BJ (cell line): ENCODE results near the gene AFF3. TPM values are rescaled to one million over a fixed set of nuclear protein-coding genes. Genes with fewer than 3 reads are reported as not detected.

ENCODE experiments used
- CTCF ChIA-PET: fragments of 350-600 bp; formaldehyde crosslinking; extraction: SDS; loops from one replicate; lab custom pipeline; 2021; ENCODE audit warnings: antibody characterized with exemption, inconsistent platforms; lab: Yijun Ruan, JAX
- POLR2A ChIA-PET: fragments of 300-600 bp; sonication (Branson Sonifier 250); formaldehyde crosslinking; extraction: SDS; loops from one replicate; lab custom pipeline; 2021; ENCODE audit warnings: antibody characterized with exemption; lab: Charles Lee
- DNase-seq: peaks from one replicate; pipeline ENCODE4 v3.0.0-alpha.2; 2011; ENCODE audit warnings: low read depth
- H3K27me3 ChIP-seq: 2 replicates; pipeline ENCODE4 v1.6.0; 2011; ENCODE audit warnings: low read length; ENCODE audit not compliant: control insufficient read depth, insufficient read depth
- H3K36me3 ChIP-seq: 2 replicates; pipeline ENCODE4 v1.5.1; 2011; ENCODE audit warnings: low read length; ENCODE audit not compliant: control insufficient read depth, insufficient read depth
- H3K4me3 ChIP-seq: 2 replicates; pipeline ENCODE4 v1.5.1; 2011; ENCODE audit warnings: low read depth, mild to moderate bottlenecking, control low read depth, low read length
- CTCF ChIP-seq: IDR thresholded peaks from 2 replicates; pipeline ENCODE4 v1.5.1; 2011; ENCODE audit warnings: low read depth, mild to moderate bottlenecking, control low read depth, inconsistent platforms, low read length, moderate library complexity; ENCODE audit not compliant: insufficient read depth
- polyA plus RNA-seq: library from polyadenylated mRNA; depleted of rRNA; stranded (reverse); fragments of >200 nt; gene quantifications from 2 replicates; pipeline ENCODE4 v1.2.3, GENCODE V29; 2011

Gene AFF3
- polyA plus RNA-seq, 1 experiment = 11.5 TPM

GRCh38 chr2:99571954-99572353 lies 570.4 kb downstream of the AFF3 start:
- Histone ChIP-seq H3K27me3 (no peaks in the 10 kb centered on the region), H3K4me3 (no peak overlapping the region), H3K36me3 (no peaks in the 10 kb centered on the region)
- POLR2A ChIA-PET = interaction anchor here (0.6 to 0.8 kb wide), 2 partner anchors 18 to 247 kb away, joined by 15 read pairs; no protein-coding TSS in a partner anchor
- no peak for TF ChIP-seq CTCF
- CTCF ChIA-PET = interaction anchor here (1.0 to 1.9 kb wide), 5 partner anchors 12 to 807 kb away, joined by 3 to 9 read pairs (median 4); no protein-coding TSS in a partner anchor
- DNase-seq = peak; percentile 25

GRCh38 chr2:99571533-99571932 lies 570.9 kb downstream of the AFF3 start:
- H3K4me3 ChIP-seq = no peak overlapping the region
- H3K27me3 ChIP-seq = no peaks in the 10 kb centered on the region
- ChIA-PET CTCF (interaction anchor here (1.0 to 1.1 kb wide), 2 partner anchors 12 to 95 kb away, joined by 3 to 4 read pairs; no protein-coding TSS in a partner anchor), POLR2A (interaction anchor here (0.6 to 0.8 kb wide), 2 partner anchors 17 to 248 kb away, joined by 15 read pairs; no protein-coding TSS in a partner anchor)
- no peak for TF ChIP-seq CTCF
- no peak for DNase-seq
- H3K36me3 ChIP-seq = no peaks in the 10 kb centered on the region

GRCh38 chr2:99571021-99571420 lies 571.4 kb downstream of the AFF3 start:
- no peaks in the 10 kb centered on the region for H3K36me3 ChIP-seq
- ChIA-PET POLR2A (no interaction called here), CTCF (interaction anchor here (1.0 kb wide), 1 partner anchor 12 kb away, joined by 4 read pairs; no protein-coding TSS in a partner anchor)
- no peaks in the 10 kb centered on the region for H3K27me3 ChIP-seq
- no peak overlapping the region for H3K4me3 ChIP-seq
- no peak for DNase-seq
- no peak for TF ChIP-seq CTCF

GRCh38 chr2:99569386-99569785 lies 573.0 kb downstream of the AFF3 start:
- Histone ChIP-seq H3K4me3 (no peak overlapping the region), H3K27me3 (no peaks in the 10 kb centered on the region), H3K36me3 (no peaks in the 10 kb centered on the region)
- CTCF ChIA-PET = no interaction called here
- TF ChIP-seq CTCF = no peak
- DNase-seq = no peak
- POLR2A ChIA-PET = no interaction called here

GRCh38 chr2:99565227-99565626 lies 577.2 kb downstream of the AFF3 start:
- H3K27me3 ChIP-seq = no peaks in the 10 kb centered on the region
- H3K4me3 ChIP-seq = no peak overlapping the region
- CTCF ChIA-PET = interaction anchor here (0.6 to 1.0 kb wide), 3 partner anchors 75 to 405 kb away, joined by 3 to 4 read pairs (median 3); partner anchors contain the start of gene REV1
- DNase-seq = no peak
- POLR2A ChIA-PET = no interaction called here
- TF ChIP-seq CTCF = no peak
- H3K36me3 ChIP-seq = no peaks in the 10 kb centered on the region
